WTC11 (cell line): ENCODE measurements around the gene C5AR1.

Experiments
- CREM ChIP-seq: sonication (generic); formaldehyde crosslinking; IDR thresholded peaks from 2 replicates; pipeline ENCODE4 v1.8.1; 2022; ENCODE audit warnings: mild to moderate bottlenecking, missing genetic modification reagents, moderate library complexity
- CTCF ChIP-seq: fragments of 200-600 bp; IDR thresholded peaks from 2 replicates; pipeline ENCODE4 v1.8.0; 2022; ENCODE audit warnings: antibody characterized with exemption
- FOXJ3 ChIP-seq: sonication (generic); formaldehyde crosslinking; IDR thresholded peaks from 2 replicates; pipeline ENCODE4 v1.9.0; 2021; ENCODE audit warnings: missing genetic modification reagents, mild to moderate bottlenecking, borderline replicate concordance
- MLX ChIP-seq: sonication (generic); formaldehyde crosslinking; IDR thresholded peaks from 2 replicates; pipeline ENCODE4 v1.8.1; 2023; ENCODE audit warnings: mild to moderate bottlenecking, missing genetic modification reagents, moderate library complexity
- USF2 ChIP-seq: sonication (generic); formaldehyde crosslinking; IDR thresholded peaks from 2 replicates; pipeline ENCODE4 v1.8.1; 2023; ENCODE audit warnings: mild to moderate bottlenecking, missing genetic modification reagents, moderate library complexity
- ZNF138 ChIP-seq: sonication (generic); formaldehyde crosslinking; conservative IDR thresholded peaks from 2 replicates; pipeline ENCODE4 v1.8.1; 2022; ENCODE audit warnings: mild to moderate bottlenecking, moderate library complexity, missing genetic modification reagents
- ZNF281 ChIP-seq: sonication (generic); formaldehyde crosslinking; IDR thresholded peaks from 2 replicates; pipeline ENCODE4 v1.8.0; 2023; ENCODE audit warnings: mild to moderate bottlenecking, missing genetic modification reagents

GRCh38 chr19:47344425-47344824, 34.8 kb downstream of the C5AR1 start:
- TF ChIP-seq MLX (CRISPR knock-in tag), result no peak
- no peak for TF ChIP-seq CTCF
- TF ChIP-seq FOXJ3 (CRISPR knock-in tag), result no peak
- TF ChIP-seq ZNF138, result no peak
- no peak for TF ChIP-seq USF2 (CRISPR knock-in tag)
- no peak for TF ChIP-seq ZNF281 (CRISPR knock-in tag)
- no peak for TF ChIP-seq CREM (CRISPR knock-in tag)
